PC-3 (cell line): ENCODE results near the gene SEC23A. TPM values are rescaled to one million over a fixed set of nuclear protein-coding genes. Genes with fewer than 3 reads are reported as not detected.

Experiments used
- ATAC-seq: fragments of 200-7000 bp; cut with Tn5 transposase; 2 replicates; pipeline ENCODE4 v1.9.1; 2020; ENCODE audit warnings: mild to moderate bottlenecking, moderate library complexity
- BruUV-seq: library from RNA; stranded (reverse); fragments of 400-500 nt; replicated peaks from 2 replicates; lab custom pipeline; 2021; lab: Mats Ljungman, UMichigan
- CTCF ChIA-PET: fragments of 300-600 bp; sonication (Branson Sonifier 250); formaldehyde crosslinking; loops from one replicate; lab custom pipeline; 2022; ENCODE audit warnings: antibody characterized with exemption; lab: Charles Lee
- POLR2A ChIA-PET: fragments of 300-600 bp; sonication (Branson Sonifier 250); formaldehyde crosslinking; loops from one replicate; lab custom pipeline; 2022; ENCODE audit warnings: antibody characterized with exemption; ENCODE audit not compliant: unreplicated experiment; lab: Charles Lee
- DNase-seq: peaks from one replicate; pipeline ENCODE4 v3.0.0-alpha.2; 2015
- H2AFZ ChIP-seq: fragments of 300-600 bp; sonication (generic); 2 replicates; pipeline ENCODE4 v1.6.0; 2016; ENCODE audit warnings: antibody characterized with exemption, low read length
- H3F3A ChIP-seq: fragments of 300-600 bp; sonication (generic); one replicate; pipeline ENCODE4 v1.6.0; 2017; ENCODE audit warnings: antibody characterized with exemption, low read length, control low read depth, mild to moderate bottlenecking; ENCODE audit not compliant: unreplicated experiment
- H3K27ac ChIP-seq: fragments of 300-600 bp; sonication (generic); 2 replicates; pipeline ENCODE4 v1.5.1; 2016; ENCODE audit warnings: mild to moderate bottlenecking, low read length
- H3K27me3 ChIP-seq: fragments of 300-600 bp; sonication (generic); 2 replicates; pipeline ENCODE4 v1.6.1; 2016; ENCODE audit warnings: low read length, mixed read lengths
- H3K36me3 ChIP-seq: fragments of 300-600 bp; sonication (generic); 2 replicates; pipeline ENCODE4 v1.6.1; 2016; ENCODE audit warnings: low read depth, mixed run types, low read length, mixed read lengths
- H3K4me1 ChIP-seq: fragments of 300-600 bp; sonication (generic); 2 replicates; pipeline ENCODE4 v1.5.1; 2016; ENCODE audit warnings: low read length; ENCODE audit not compliant: insufficient read depth
- H3K4me2 ChIP-seq: fragments of 300-600 bp; sonication (generic); 2 replicates; pipeline ENCODE4 v1.6.0; 2016; ENCODE audit warnings: low read length
- H3K4me3 ChIP-seq: fragments of 300-600 bp; sonication (generic); 2 replicates; pipeline ENCODE4 v1.5.1; 2016; ENCODE audit warnings: mild to moderate bottlenecking, low read length, mixed read lengths
- H3K79me2 ChIP-seq: fragments of 300-600 bp; sonication (generic); 2 replicates; pipeline ENCODE4 v1.6.1; 2017; ENCODE audit warnings: low read length, mixed read lengths
- H3K9ac ChIP-seq: fragments of 300-600 bp; sonication (generic); 2 replicates; pipeline ENCODE4 v1.6.0; 2016; ENCODE audit warnings: mild to moderate bottlenecking, low read length
- H3K9me2 ChIP-seq: fragments of 300-600 bp; sonication (generic); replicated peaks from 2 replicates; pipeline ENCODE4 v1.6.1; 2016; ENCODE audit warnings: mixed run types, low read length, mixed read lengths
- H3K9me3 ChIP-seq: fragments of 300-600 bp; sonication (generic); 2 replicates; pipeline ENCODE4 v1.6.1; 2016; ENCODE audit warnings: low read length, mixed read lengths
- H4K20me1 ChIP-seq: fragments of 300-600 bp; sonication (generic); 2 replicates; pipeline ENCODE4 v1.6.1; 2016; ENCODE audit warnings: low read length, mixed read lengths
- EZH2 ChIP-seq: fragments of 300-600 bp; sonication (generic); IDR thresholded peaks from one replicate; pipeline ENCODE4 v1.6.1; 2017; ENCODE audit warnings: antibody characterized with exemption, mild to moderate bottlenecking, low read length; ENCODE audit not compliant: unreplicated experiment
- EZH2phosphoT487 ChIP-seq: fragments of 300-600 bp; sonication (generic); IDR thresholded peaks from 2 replicates; pipeline ENCODE4 v1.6.1; 2018; ENCODE audit warnings: mild to moderate bottlenecking, antibody characterized with exemption, low read length, borderline replicate concordance
- intact Hi-C: fragments of 100-400 bp; cut with micrococcal nuclease; formaldehyde crosslinking; loops from 2 replicates; pipeline ENCODE4 v1.9.0; 2023
- total RNA-seq: library from RNA; depleted of rRNA; stranded (reverse); fragments of >200 nt; gene quantifications from 2 replicates; pipeline ENCODE4 v1.2.3, GENCODE V29; 2014
- TF ChIP-seq, protein P1 (sequence below): fragments of 300-600 bp; sonication (generic); conservative IDR thresholded peaks from 2 replicates; pipeline ENCODE4 v1.5.1; 2017; ENCODE audit warnings: antibody characterized with exemption, low read depth, mild to moderate bottlenecking, low read length

SEC23A gene
- total RNA-seq, 1 experiment from 2014 or later = 67.0 TPM

DNA sequence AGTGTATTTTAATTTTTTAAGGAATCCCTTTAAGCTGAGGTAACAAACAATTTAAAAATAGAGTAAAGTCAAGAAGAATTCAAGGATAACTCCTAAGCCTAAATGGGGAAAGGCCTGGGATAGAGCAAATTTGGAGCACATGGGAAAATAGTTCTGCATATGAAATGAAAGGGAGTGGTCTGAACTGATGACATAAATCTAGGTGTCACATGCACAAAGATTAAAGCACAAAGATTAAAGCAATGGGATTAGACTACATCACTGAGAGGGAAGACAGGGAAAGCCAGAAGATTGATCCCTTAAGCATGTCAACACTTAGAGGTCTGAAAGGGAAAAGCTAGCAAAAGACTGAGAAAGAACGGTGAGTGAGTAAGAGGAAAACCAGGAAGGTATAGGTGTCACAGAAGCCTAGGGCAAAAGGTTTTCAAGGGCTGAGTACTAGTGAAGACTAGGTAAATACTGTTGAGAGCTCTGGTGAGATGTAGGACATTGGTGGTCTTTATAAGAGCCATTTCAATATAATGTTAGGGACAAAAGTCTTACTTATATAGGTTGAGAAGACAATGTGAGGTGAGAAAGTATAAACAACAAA is 59.6 kb downstream of the SEC23A start:
- intact Hi-C loops = no loop called here
- no peaks in the 10 kb centered on the region for H3K9me2 ChIP-seq
- POLR2A ChIA-PET = no interaction called here
- no peaks in the 10 kb centered on the region for H3K27me3 ChIP-seq
- ATAC-seq (no peak), DNase-seq (no peak)
- BruUV-seq = no TSS peak
- CTCF ChIA-PET = no interaction called here
- H3K4me3 ChIP-seq = no peak overlapping the region
- H4K20me1 ChIP-seq = no peaks in the 10 kb centered on the region
- no peak overlapping the region for H2AFZ ChIP-seq
- H3K9me3 ChIP-seq = no peaks in the 10 kb centered on the region
- H3K4me2 ChIP-seq = no peak overlapping the region
- H3F3A ChIP-seq = no peaks in the 10 kb centered on the region
- no peak overlapping the region for H3K9ac ChIP-seq
- peaks cover 43% of the 10 kb centered on the region for H3K36me3 ChIP-seq
- H3K4me1 ChIP-seq = no peaks in the 10 kb centered on the region
- no peak for TF ChIP-seq EZH2phosphoT487
- TF ChIP-seq EZH2 = no peak
- TF ChIP-seq, protein P1, sequence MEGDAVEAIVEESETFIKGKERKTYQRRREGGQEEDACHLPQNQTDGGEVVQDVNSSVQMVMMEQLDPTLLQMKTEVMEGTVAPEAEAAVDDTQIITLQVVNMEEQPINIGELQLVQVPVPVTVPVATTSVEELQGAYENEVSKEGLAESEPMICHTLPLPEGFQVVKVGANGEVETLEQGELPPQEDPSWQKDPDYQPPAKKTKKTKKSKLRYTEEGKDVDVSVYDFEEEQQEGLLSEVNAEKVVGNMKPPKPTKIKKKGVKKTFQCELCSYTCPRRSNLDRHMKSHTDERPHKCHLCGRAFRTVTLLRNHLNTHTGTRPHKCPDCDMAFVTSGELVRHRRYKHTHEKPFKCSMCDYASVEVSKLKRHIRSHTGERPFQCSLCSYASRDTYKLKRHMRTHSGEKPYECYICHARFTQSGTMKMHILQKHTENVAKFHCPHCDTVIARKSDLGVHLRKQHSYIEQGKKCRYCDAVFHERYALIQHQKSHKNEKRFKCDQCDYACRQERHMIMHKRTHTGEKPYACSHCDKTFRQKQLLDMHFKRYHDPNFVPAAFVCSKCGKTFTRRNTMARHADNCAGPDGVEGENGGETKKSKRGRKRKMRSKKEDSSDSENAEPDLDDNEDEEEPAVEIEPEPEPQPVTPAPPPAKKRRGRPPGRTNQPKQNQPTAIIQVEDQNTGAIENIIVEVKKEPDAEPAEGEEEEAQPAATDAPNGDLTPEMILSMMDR = no peak
- no peaks in the 10 kb centered on the region for H3K79me2 ChIP-seq
- H3K27ac ChIP-seq = no peak overlapping the region

DNA sequence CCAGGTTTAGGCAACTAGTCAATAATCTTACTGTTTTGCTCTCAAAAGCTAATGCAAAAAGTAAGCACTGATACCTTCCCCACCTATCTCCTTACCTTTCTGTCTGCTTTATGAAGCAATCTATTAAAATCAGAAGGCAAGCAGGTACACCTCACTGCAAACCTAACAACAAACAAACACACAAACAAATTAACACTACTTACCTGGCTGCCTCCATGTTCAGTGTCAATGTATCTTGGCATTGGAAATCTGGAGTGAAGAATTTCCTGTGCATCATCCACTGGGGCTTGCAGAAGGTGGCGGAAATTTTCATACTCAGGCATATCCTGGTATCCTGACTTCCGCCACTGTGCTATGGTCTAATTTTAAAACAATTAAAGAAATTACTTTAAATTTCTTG is 62.5 kb downstream of the SEC23A start:
- Histone ChIP-seq H4K20me1 (no peaks in the 10 kb centered on the region), H3K9ac (no peak overlapping the region), H3K4me1 (no peaks in the 10 kb centered on the region), H3K4me2 (no peak overlapping the region), H3K27me3 (no peaks in the 10 kb centered on the region), H3K9me2 (no peaks in the 10 kb centered on the region), H3K36me3 (peaks cover 37% of the 10 kb centered on the region), H3K4me3 (no peak overlapping the region), H3K27ac (no peak overlapping the region), H2AFZ (no peak overlapping the region), H3F3A (no peaks in the 10 kb centered on the region), H3K79me2 (no peaks in the 10 kb centered on the region), H3K9me3 (no peaks in the 10 kb centered on the region)
- DNase-seq = no peak
- ChIA-PET CTCF (no interaction called here), POLR2A (no interaction called here)
- no TSS peak for BruUV-seq
- no peak for ATAC-seq
- intact Hi-C loops = no loop called here
- TF ChIP-seq EZH2phosphoT487 (no peak), EZH2 (no peak)
- TF ChIP-seq, protein P1 = no peak

DNA sequence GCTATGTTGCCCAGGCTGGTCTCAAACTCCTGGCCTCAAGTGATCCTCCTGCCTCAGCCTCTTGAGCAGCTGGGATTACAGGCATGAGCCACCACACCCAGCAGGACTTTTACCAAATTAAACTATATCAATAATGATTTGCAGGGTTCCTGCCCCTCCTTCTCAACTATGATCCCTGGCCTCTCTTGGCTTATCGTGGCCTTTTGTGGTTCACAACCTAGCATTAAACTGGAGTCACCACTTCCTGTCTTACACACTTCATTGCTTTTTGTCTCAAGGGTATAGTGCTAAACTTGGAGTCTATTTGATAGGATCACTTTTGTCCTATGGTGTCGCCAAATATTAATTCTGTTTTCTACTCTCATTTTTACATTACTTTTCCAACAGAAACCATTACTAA is 64.5 kb downstream of the SEC23A start:
- Histone ChIP-seq H3K79me2 (no peaks in the 10 kb centered on the region), H3K27me3 (no peaks in the 10 kb centered on the region), H3K27ac (no peak overlapping the region), H2AFZ (no peak overlapping the region), H3K9ac (no peak overlapping the region), H3K4me2 (no peak overlapping the region), H3K4me1 (no peaks in the 10 kb centered on the region), H3K9me3 (no peaks in the 10 kb centered on the region), H3K9me2 (no peaks in the 10 kb centered on the region), H3F3A (no peaks in the 10 kb centered on the region), H3K36me3 (peaks cover 33% of the 10 kb centered on the region), H3K4me3 (no peak overlapping the region), H4K20me1 (no peaks in the 10 kb centered on the region)
- CTCF ChIA-PET = no interaction called here
- BruUV-seq = no TSS peak
- TF ChIP-seq, protein P1 = no peak
- TF ChIP-seq EZH2 (no peak), EZH2phosphoT487 (no peak)
- POLR2A ChIA-PET = no interaction called here
- DNase-seq = no peak
- intact Hi-C loops = no loop called here
- no peak for ATAC-seq
